RCC 7860 (cell line): ENCODE measurements around the gene SCTR.
A peak's percentile ranks its signal among the peaks of the same experiment; 100 is the strongest.

Experiments
- DNase-seq: peaks from one replicate; pipeline ENCODE4 v3.0.0-alpha.2; 2015; ENCODE audit warnings: low spot score
- FAIRE-seq: peaks from 2 replicates; lab custom pipeline; 2012; peaks lifted over from hg19 to GRCh38; lab: Jason Lieb, UNC

Gene SCTR

DNA sequence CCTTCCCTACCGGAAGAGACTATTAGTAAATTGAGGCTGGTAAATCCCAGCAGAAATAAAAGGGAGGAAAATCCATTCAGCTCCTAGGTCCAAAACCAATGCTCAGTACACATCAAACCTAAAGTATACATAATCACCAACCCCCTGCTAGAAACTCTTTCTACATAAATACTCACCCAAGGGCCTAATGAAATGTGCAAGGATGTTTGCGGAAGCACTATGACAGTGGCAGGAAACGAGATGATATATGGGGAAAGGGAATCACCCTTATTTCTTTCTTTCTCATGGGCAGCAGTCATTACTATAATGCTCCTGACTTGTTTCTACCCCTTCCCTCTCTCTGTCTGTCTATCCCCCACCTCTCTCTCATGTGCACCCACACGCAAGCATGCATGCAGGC is 1.3 kb upstream of the SCTR start:
- no peak for FAIRE-seq
- no peak for DNase-seq

DNA sequence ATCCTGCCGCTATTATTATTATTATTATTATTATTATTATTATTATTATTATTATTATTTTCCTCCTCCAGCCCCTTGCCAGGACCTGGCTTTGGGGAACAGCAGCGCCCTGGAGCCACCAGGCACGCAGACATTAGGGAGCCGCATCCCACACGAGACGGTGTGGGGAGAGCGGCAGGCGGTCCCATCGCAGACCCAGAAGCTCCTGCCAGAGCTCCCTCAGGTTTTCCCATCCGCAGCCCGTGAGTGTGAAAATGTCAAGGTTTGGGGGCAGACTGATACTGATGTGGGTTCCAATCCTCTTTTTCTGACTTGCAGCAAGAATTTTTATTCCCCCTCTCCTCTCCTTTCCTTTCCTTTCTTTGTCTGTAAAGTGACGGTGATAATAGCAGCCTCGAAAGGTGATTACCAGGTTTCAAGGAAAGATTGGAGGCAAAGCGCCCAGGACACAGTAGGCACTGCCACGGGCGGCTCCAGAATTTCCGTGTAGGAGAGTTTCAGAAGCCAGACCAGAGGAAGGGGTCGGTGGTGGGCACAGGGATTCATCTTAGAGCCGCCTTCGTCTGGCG is 816 bp downstream of the SCTR start:
- no peak for FAIRE-seq

DNA sequence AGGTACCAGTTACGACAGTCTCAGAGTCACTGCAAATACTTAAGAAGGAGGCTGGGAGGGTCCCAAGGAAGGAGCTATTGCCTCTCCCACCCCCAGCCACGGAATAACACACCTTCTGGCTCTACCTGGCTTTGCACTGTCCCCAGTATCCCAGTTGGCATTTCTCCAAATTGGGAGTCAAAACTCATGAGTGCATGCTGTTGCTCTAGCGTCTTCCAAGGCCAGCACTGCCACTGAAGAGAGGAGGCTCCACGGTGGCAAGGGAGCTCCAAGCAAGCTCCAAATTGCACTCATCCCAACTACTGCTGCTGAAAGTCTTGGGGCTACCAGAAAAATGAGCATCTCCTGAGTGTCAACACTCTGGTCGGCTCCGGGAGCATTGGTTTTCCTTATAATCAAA is 1.6 kb downstream of the SCTR start:
- DNase-seq = no peak
- no peak for FAIRE-seq

More for the DNA sequence above, 816 bp downstream of the SCTR start:
- no peak for DNase-seq

GRCh38 chr2:119521433-119522050 is 2.7 kb downstream of the SCTR start:
- FAIRE-seq = no peak

DNA sequence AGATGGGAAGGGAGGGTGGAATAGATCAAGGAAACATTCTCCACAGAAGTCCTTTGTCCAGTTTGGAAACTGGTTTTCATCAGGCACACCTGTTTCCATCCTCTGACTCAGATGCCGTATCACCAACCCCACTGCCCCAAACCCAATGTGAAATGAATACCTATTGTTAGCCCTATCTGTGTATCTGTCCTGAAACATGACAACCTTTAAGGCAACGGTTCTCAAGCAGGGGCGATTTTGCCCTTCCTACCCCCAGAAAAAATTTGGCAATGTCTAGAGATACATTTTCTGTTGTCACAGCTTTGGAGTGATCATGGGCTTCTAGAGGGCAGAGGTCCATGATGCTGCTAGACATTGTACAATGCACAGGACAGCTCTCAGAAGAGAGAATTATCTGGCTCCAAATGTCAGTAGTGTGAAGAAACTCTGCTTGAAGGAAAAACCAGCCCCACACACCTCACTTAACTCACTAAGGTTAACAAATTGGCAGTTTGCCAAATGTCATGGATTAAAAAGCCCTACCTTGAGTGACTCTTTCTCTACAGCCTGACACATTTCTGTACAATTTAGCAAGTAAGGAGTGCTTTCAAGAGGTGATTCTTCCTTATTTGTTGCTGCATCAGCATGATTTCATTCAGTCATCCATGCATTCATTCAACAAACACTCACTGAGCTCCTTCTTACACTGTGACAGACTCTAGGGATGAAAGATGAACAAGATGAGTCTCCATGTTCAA is 3.4 kb downstream of the SCTR start:
- FAIRE-seq (no peak), DNase-seq (no peak)

More at GRCh38 chr2:119521433-119522050, 2.7 kb downstream of the SCTR start:
- DNase-seq = no peak

GRCh38 chr2:119519057-119519408 is 5.2 kb downstream of the SCTR start:
- FAIRE-seq (no peak), DNase-seq (no peak)

GRCh38 chr2:119518401-119519056 is 5.8 kb downstream of the SCTR start:
- FAIRE-seq (no peak), DNase-seq (no peak)

GRCh38 chr2:119517433-119517832 is 6.8 kb downstream of the SCTR start:
- FAIRE-seq (no peak), DNase-seq (peak; percentile 17)

DNA sequence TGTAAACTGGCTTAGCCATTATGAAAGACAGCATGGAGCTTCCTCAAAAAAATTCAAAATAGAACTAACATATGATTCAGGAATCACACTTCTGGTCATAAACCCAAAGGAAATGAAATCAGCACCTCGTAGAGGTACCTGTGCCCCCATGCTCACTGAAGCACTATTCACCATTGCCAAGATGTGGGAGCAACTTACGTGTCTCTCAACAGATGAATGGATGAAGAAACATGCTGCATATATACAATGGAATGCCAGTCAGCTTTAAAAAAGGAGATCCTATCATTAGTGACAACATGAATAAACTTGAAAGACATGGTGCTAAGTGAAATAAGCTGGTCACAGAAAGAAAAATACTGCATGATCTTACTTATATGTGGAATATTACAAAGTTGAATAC is 8.2 kb downstream of the SCTR start:
- FAIRE-seq = no peak
- no peak for DNase-seq

GRCh38 chr2:119513832-119514231 is 10.5 kb downstream of the SCTR start:
- DNase-seq (no peak), FAIRE-seq (no peak)

GRCh38 chr2:119512946-119513345 is 11.3 kb downstream of the SCTR start:
- no peak for FAIRE-seq
- DNase-seq = no peak

DNA sequence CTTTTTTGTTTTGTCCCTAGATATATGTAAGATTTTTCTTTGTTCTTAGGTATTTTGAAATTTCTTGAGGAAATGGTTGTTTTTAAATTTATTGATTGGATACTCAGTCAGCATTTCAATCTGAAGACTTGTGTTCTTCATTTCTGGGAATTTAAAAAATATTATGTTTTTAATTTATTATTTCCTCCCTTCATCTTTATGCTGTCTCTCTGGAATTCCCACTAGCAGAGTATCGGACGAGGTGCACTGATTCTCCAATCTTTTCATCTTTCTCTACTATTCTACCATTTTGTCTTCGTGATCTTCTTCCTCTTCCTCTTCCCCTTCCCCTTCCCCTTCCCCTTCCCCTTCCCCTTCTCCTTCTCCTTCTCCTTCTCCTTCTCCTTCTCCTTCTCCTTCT is 12.3 kb downstream of the SCTR start:
- no peak for FAIRE-seq
- no peak for DNase-seq

DNA sequence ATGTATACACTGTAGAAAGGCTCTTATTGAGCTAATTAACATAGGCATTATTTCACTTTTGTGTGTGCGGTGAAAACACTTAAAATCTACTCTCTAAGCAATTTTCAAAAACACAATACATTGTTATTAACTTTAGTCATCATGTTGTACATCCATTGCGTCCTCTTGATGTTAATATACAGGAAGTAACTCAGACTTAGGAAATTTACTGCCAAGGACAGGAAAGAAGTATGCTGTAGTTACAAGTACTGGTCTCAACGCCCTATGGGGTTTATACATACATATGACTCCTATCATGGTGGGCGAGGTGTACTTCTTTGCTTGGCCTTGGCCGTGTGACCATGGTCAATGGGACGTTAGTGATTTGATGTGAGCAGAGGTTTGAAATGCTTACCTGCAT is 15.5 kb downstream of the SCTR start:
- FAIRE-seq (no peak), DNase-seq (no peak)

DNA sequence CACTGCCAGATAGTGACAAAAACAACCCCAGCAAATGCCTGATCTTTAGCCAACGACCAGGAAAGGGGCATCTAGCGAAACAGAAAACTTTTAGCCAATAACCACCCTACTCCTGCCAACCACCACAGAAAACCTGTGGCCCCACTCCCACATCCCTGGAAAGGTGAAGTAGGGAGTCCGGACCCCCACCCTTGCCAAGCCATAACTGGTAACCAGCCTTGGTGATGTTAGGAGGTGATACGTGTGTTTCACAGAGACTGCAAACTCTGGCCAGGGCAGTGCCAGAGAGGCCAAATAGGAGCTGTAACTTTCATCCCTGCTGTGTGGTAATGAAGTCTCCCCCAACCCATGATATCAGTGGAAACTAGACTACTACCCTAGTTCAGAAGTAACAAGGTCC is 27.6 kb downstream of the SCTR start:
- no peak for DNase-seq
- no peak for FAIRE-seq

- FAIRE-seq (no peak), DNase-seq (no peak)
Observed at GRCh38 chr2:119495948-119496347, 28.3 kb downstream of the SCTR start.

GRCh38 chr2:119494163-119494790 is 30.0 kb downstream of the SCTR start:
- FAIRE-seq = no peak

DNA sequence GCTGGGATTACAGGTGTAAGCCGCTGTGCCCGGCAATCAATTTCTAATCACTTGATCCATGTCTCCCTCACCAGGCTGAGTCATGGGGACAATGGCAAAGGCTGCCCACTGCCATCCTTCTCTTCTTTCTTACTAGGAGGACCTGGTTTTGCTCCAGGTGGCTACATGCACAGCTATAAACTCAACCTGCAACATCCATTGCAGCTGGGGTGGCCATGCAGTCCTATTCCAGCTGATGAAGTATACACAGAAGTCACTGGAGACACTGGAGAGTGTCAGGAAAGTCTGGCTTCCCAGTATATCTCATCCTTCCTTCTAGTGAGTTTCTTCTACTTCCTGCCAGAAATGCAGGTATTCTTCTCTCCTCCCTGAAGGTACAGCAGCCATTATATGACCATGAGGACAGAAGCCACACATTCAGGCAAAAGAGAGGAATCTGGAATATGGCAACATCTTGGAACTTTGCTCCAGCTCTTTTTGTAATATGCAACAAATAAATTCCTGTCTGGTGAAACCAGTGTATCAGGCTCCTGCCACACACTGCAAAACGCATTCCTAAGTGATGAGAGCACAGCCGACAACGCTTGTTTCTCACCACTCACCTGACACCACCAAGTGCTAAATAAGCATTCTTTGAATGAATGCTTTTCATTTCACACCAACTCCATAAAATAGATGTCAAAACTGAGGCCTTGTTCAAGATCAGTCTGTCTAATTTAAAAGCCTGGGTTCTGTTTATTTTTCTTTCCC is 32.3 kb downstream of the SCTR start:
- FAIRE-seq (peak; percentile 98), DNase-seq (peak; percentile 94)

More at GRCh38 chr2:119494163-119494790, 30.0 kb downstream of the SCTR start:
- DNase-seq = no peak

GRCh38 chr2:119490653-119491195 is 33.6 kb downstream of the SCTR start:
- DNase-seq (peak; percentile 74), FAIRE-seq (peak; percentile 59)

DNA sequence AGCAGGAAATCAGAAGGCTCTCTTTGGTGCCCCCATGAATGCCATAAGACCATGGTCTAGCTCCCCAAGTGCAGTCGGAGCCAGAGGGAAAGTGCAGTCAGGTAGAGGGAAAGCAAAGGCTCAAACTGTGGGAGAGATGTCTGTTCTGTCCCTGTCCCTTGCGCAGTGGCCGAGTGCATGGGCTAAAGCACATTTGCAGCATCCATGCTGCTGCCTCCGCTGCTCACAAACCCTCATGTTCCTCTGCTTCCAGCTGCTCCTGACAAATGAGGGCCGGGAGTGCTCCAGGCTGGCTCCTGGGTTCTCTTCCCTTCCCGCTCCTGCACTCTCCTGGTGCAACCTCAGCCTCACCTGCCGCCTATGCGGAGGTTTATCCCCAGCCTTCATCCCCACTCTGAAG is 34.2 kb downstream of the SCTR start:
- FAIRE-seq = no peak
- DNase-seq = no peak

- FAIRE-seq = no peak
- DNase-seq = no peak
Observed at GRCh38 chr2:119489232-119489952, 34.9 kb downstream of the SCTR start.
